ENCODE measurements around the gene NFIC.

- TF ChIP-seq CTCF (conservative IDR thresholded peaks at IDR 0.05) (no peak), EZH2 (IDR thresholded peaks at IDR 0.05; ENCODE audit: low read depth) (no peak)
Observed at GRCh38 chr19:3401004-3401768, 34.8 kb downstream of the NFIC start.
